NCI-H774 (cell line): ENCODE measurements around the gene STK32B.
"Not testable (repeated sequence)": the region's sequence is repeated elsewhere in the genome, so short reads cannot be mapped to it uniquely, and the experiment has no call there.

Source experiments
- DNase-seq: peaks from one replicate; lab custom pipeline; 2025; lab: John Stamatoyannopoulos, UW

STK32B gene

DNA sequence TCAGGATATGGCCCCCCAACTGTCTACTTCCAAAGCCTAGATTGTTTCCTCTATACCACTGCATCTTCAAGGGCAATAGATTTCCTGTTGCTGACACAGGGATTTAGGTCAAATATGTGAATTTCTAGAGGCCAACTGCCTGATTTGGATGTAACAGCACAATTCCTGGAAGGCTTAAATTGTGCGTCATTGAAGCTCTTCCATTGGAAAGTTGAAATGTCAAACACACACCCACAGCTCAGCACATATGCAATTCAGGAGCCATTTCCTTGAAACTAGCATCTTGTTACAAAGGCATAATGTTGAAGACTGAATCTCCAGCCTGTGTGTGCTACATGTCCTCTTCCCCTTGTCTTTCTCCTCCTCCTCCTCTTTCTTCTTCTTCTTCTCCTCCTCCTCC is 158.6 kb downstream of the STK32B start:
- DNase-seq = no peak

DNA sequence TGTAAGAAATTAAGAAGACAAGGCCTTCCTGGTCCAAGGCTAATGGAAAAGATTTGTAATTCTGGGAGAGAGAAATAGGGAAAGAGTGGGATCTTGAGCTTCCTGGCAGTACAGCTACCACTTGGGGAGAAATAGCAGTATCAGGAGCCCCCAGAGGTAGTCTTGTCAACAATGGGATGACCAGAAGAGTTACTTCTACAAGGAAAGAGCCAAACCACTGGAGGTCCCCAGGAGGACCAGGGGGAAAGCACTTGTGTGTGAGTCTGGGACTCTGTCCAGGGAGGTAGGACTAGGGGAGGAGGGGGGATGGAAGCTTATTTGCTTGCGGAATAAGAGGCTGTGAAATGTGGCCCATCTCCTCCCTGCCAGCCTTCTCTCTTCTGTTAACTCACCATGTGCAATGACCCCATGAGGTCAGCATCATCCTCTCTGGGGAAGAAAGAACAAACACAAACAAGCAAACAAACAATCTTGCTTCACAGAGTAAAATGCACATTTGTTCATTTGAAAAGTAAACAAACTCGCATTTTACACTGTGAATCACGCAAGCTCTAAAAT is 160.1 kb downstream of the STK32B start:
- DNase-seq = no peak

DNA sequence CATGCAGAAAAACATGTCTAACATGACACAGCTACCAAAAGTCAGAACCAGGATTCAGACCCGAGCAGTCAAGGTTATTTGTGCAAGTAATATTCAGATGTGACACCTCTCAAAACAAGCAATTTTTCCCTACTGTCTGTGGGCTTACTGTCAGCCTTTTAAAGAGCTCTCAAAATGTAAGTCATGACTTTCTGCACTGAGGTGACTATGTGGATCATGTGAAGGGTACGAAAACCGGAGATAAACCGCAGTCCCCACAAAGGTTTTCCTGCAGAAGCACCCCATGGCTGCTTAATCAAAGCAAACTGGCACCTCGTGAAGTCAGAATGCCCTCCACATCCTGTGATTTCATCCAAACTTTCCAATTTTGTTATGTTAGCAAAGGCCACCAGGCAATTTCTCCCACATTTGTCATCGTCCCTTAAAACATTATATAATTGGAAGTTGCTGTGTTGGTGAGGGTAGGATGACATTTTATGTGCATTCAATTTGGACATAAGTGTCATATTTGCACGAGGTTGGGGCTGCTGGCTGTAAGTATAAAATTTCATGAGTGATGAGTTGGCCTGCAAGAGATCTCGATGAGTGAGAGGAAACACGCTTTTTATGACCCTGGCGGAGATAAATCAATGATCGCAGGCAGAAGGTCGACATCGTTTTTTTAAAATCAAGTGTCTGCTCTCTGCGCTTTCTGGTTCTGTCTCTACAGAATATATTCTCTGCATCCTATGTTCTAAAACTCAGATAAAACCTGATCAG is 161.2 kb downstream of the STK32B start:
- DNase-seq = no peak

DNA sequence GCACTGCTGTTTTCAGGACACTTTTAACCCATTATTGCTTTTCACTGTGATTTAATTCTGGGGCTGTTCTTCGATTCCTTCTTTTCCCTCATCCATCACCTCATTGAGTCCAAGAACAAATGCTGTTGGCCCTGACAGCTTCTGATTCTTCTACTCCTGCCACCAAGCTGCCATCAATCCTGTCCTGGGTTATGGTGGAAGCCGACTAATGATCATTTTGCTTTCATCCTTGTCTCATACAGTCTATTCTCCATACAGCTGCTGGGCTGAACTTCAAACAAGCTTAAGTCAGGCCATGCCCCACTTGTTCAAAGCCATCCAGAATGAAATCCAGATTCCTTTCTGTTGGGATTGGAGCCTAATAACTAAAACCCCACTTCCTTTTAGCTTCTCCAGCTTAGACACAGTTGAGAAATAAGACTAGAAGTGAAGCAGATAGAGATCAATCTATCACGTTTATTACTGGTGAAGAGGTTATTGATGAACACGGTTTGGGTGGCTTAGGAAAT is 161.9 kb downstream of the STK32B start:
- no peak for DNase-seq

DNA sequence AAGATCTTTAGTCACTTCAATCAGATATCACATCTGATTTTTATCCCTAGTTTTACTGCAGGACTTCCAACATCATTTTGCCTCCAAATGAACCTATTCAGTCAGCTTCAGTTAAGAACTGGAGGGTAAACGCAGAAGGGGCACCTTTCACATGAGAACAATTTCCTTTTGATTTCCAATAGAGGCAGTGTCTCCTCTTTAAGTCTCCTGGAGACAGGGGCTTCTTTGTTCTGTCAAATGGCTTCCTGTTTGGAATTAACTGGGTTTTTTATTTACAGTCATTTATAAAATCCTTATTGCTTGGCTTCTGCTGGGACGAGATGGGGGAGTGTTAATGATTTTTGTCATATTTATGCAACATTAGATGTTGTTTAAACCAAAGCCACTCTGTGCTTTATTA is 164.0 kb downstream of the STK32B start:
- no peak for DNase-seq

DNA sequence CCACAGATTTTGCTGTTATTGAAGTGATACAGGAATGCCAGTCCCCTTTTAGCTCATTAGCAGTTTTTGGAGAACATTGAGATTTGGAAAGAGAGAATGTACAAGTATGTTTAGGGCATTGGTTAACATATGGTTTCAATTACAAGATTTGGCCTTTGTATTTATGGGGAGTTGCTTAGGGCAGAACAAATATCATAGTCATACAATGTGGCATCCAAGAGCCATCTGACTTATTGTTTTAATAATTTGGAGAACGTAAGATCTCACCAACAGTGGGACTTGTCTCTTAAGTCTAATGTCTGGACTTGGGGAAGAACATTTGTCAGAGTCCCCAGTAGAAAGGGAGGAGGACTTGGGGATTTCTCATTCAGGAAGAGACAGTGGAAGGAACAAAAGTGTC is 166.1 kb downstream of the STK32B start:
- DNase-seq = no peak

DNA sequence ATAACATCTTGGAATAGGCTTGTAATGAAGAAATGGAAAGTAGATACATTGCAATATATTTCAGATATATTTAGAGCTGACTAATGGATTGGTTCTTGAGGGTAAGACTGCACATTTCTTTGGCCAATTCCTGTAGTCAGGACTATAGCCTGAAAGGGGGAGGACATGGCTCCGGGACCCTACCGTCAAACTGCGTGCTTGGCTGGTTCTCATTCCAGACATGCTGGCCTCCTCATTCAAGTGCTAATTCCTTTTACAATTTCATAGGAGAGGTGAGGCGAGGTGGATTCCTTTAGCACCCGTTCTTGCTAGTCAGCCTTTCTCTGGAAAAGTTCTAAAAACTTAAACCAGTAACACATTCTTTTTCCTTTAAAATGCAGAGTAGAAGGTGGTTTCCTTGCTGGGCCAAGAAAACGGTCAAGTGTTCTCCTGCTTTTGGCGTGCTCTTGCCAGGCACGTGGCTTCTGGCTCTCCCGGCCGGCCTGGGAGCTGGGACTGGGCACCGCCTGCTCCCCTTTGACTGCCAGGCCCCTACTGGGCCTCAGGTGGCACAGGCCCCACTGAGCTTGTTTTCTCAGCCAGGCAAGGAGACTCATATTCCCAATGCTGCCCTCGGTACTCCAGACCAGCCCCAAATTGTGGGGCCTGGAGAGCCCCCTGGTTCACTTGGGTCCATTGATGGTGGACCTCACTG is 167.2 kb downstream of the STK32B start:
- no peak for DNase-seq

DNA sequence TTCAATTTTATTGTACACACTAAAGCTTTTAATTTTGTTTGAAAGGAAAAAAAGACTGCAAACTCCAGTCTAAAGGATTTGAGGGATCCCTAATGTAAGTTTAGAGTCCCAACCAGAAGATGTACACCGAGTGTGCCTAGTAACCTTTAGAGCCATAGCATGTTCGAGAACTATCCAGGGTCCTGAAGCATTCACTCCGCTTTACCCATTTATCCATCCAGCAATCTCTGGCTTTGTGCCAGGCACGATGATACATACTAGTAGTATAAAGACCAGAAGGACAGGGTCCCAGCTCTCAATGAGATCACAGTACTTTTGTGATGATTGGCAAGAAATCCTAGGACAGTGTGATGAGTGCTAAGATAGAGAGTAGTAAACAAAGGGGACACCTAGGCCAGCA is 168.7 kb downstream of the STK32B start:
- DNase-seq = no peak

DNA sequence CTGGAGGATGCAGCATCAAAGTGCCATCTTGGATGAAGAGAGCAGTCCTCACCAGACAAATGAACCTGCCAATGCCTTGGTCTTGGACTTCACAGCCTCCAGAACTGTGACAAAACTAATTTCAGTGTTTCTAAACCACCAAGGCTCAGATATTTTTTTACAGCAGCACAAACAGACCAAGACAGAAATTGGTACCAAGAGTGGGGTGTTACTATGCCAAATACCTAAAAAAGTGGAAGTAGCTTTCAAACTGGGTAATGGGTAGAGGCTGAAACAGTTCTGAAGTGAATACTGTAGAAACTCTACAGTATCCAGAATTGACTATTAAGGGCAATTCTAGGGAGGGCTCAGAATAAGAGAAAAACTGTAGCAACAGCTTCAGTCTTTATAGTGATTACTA is 170.8 kb downstream of the STK32B start:
- DNase-seq = no peak

DNA sequence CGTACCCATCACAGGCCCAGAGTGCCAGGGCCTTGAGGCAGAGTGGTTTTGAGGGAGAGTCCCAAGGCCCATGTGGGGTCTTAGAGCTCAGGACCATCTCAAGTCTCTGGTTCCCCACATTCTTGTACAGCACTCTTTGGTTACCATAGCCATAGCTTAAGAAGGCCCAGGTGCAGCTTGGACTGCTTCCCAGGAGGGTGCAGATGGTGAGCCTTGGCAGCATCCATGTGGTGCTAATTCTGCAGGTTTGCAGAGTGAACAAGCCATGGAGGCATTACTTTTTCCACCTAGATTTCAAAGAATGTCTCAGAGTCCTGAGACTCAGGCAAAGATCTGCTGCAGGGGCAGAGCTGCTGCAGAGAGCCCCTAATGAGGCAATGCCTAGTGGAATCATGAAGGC is 171.7 kb downstream of the STK32B start:
- DNase-seq = no peak

DNA sequence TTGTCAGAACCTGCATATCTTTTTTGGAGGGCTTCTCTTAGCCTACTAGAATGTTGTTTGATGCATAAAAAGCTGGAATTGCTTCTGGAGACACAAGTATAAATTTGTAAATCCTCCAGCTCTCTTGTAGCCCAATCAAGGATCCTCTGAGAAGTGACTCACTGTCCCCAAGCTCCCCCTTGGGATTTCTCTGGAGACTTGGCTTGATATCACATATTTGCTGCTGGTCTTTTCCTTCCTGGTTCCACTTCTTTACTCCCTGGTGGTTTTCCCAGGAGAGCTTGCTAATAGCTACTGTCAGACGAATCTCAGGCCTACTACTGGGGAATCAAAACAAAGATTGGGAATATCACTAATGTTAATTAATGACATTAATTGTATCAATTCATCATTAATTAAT is 173.1 kb downstream of the STK32B start:
- no peak for DNase-seq

DNA sequence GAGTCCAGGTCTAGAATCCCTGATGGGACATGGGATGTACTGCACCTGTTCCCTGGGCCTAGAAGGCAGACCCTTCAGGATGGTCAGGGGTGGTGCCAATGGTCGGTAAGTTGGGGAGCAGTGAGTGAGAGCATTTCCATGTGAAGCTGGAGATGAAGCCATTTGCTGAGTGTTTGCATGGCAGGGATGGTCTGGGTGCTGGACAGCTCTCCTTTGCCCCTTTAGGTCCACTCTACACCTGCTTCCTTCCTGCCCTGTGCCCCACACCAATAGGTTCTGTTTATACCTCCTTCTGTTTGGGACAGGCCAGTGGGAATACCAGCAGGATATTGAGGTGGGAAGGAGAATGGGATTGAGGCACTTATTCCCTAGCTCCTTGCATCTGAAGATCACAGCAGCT is 181.3 kb downstream of the STK32B start:
- DNase-seq = no peak

DNA sequence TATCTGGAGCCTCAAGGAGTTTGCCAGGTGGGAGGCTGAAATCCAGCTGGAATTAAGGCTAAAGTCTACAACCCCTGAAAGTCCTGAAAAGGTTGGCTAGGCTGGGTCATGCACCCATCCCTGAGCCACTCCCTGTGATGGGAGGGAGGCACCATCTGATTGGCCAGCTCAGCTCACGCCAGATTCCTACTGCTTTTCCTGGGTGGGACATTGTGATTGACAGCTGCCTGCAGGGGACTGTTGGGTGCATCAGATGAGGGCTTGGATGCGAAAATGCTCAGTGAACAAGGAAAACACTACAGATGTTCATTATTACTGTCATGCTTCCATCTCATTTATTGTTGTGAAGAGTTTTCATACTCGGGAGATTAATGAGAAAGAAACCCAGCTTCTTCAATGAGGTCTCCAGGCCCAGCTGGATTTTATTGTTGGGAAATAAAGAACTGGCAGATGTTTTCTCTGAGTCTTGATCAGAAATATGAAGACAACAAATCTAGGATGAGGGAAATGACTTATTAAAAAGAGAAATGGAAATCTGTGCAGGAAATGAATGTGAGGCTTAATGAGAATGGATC is 185.9 kb downstream of the STK32B start:
- no peak for DNase-seq

DNA sequence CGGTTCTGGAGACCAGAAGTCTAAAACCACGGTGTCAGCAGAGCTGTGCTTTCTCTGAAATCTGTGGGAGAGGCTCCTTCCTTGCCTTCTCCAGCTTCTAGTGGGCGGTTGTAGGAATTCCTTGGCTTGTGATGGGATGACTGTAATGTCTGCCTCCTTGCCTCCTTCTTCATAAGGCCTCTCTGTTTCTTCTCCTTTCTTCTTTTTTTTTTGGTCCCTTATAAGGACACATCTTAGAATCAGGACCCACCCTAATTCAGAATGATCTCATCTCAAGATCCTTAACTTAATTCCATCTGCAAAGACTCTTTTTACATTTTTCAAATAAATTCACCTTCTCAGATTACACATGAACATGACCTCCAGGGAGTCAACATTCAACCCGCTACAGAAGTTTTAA is 186.9 kb downstream of the STK32B start:
- DNase-seq = no peak

DNA sequence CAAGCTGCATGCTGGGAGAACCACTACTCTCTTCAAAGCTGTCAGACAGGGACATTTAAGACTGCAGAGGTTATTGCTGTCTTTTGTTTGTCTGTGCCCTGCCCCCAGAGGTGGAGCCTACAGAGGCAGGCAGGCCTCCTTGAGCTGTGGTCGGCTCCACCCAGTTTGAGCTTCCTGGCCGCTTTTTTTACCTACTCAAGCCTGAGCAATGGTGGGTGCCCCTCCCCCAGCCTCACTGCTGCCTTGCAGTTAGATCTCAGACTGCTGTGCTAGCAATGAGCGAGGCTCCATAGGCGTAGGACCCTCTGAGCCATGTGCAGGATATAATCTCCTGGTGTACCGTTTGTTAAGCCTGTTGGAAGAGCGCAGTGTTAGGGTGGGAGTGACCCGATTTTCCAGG is 195.8 kb downstream of the STK32B start:
- not testable (repeated sequence) for DNase-seq

DNA sequence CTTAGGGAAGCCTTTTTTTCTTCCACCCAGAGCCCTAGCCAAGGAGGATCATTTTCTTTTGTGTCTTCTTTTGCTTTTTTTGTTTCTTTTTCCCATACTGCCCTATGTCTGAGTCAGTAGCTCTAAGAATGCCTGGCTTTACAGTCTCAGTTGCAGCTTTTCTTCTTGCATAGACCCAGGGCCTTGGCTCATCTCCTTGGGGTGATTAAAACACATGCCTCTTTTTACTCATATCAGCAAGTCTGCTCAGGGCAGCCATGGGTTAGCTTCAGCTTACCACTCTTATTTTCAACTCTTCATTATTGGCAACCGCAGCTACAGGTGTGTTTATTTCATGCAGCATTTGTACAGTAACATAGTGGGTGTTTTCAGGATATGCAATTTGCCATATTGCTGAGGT is 196.5 kb downstream of the STK32B start:
- DNase-seq = no peak

DNA sequence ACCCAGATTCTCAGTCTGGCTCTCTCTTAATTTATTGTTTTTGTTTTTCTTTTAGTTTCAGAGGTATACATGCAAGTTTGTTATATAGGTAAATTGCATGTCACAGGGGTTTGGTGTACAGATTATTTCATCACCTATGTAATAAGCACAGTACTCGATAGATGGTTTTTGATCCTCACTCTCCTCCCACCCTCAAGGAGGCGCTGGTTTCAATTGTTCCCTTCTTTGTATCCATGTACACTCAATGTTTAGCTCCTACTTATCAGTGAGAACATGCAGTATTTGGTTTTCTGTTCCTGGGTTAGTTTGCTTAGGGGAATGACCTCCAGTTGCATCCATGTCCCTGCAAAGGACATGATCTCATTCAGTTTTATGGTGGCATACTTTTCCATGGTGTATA is 198.4 kb downstream of the STK32B start:
- no peak for DNase-seq

DNA sequence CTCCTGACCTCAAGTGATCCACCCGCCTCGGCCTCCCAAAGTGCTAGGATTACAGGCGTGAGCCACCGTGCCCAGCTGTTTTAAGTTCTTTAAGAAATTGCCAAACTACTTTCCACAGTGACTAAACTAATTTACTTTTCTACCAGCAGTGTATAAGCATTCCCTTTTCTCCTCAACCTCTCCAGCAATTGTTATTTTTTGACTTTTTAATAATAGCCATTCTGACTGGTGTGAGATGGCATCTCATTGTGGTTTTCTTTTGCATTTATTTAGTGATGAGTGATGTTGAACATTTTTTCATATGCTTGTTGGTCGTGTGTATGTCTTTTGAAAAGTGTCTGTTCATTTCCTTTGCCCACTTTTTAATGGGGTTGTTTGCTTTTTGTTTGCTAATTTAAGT is 199.3 kb downstream of the STK32B start:
- DNase-seq = not testable (repeated sequence)

DNA sequence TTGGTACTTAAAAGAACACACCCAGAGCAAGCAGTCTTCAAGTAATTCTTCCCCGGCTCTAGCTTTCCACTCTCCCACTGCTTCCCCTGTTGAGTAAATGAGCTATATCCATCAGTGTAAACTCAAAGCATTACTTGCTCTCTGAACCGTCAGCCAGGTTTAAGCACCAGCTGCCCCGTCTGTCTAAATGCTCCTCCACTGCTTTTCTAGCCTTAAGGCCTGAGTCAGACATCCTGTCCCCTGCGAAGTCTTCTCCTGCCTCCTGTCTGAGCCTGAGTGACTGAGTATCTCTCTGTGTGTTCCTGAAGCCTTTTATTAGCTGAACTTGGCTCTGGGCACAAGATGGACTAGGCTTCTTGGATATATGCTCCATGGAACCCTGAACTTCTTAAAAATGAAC is 205.1 kb downstream of the STK32B start:
- no peak for DNase-seq

DNA sequence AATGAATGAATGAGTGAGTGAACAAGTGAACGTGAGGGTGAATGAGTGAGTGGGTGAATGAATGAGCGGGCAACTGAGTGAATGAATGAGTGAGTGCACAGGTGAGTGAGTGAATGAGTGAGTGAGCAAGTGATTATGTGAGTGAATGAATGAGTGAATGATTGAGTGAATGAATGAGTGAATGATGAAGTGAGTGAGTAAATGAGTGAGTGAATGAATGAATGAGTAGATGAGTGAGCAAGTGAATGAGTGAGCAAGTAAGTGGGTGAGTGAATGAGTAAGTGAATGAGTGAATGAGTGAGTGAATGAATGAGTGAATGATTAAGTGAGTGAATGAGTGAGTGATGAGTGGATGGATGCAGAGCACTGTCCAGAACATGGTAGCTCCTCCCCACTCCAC is 205.8 kb downstream of the STK32B start:
- no peak for DNase-seq

DNA sequence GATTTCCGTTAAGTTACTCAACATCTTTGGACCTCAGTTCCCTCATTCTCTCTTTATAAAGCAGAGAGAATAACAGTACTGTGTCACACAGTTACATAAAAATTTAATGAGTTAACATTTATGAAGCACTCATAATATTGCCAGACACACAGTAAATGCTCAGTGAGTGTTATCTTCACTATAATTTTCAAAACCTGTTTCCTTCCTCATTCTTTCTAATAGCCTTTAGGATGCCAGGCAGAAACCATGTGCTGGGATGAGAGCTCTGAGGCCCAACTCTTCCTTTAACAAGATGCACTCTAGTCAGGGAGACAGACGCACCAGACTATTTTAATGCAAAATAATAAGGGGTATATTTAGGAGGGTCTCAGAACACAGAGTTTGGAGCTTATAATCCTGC is 208.2 kb downstream of the STK32B start:
- DNase-seq = no peak

DNA sequence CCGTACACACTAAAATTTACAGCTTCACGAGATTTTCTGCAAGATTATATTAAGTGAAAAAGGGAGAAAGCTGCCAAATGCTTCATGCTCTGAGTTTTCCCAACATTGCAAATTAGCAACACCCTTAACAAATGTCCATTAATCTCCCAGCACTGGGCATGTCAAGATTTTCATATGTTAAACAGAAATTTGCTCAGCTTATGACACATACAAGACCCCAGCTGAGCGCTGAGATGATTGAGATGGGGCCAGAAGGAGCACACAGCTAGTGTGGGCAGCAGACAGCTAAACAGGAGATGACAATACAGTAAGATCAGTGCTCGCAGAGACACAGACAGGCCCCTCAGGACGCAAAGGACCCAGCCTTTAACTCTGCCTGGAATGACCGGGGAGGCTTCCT is 208.8 kb downstream of the STK32B start:
- no peak for DNase-seq

DNA sequence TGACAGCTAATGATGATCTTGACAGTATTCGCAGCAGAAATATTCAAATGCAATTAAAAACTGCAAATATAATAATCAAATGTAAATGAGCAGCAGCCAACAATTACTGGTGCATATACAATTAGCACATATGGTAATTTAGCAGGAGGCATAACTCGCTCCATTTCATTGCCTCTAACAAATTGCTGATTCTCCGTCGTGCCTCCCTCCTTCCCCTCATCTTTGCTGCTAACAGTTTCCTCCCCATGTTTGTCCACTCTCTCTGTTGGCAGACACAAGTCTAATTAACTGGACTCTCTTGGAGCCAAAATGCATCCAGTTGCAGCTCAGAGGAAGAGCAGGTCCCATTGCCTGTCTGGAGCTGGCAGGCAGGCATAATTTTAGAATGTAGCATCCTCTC is 210.6 kb downstream of the STK32B start:
- no peak for DNase-seq
